HG03442 (cell line): Measurements from ENCODE around the gene FAT1.

Experiments
- ATAC-seq: cut with Tn5 transposase; IDR thresholded peaks from one replicate; pipeline ENCODE4 v1.9.1; 2021; ENCODE audit warnings: mild to moderate bottlenecking, moderate library complexity; ENCODE audit not compliant: unreplicated experiment

Gene FAT1

DNA sequence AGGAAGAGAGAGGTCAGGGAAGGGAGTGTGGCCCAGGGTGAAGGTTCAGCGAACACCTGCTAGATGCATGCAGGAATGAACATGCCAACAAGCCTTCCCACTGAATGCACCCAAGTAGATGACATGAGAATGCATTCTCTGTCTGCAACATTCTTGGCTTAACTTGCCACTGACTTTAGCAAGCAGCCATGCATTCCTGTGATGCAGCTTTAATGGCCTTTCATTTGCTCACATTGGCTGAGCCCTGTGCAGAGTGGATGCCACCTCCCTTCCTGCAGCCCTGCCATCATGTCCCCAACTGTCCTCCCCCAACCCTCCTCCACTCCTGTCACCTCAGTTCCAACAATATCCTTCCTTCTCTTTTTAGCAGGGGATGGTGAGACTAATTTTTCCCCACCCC is 143.0 kb downstream of the FAT1 start:
- ATAC-seq = no peak

DNA sequence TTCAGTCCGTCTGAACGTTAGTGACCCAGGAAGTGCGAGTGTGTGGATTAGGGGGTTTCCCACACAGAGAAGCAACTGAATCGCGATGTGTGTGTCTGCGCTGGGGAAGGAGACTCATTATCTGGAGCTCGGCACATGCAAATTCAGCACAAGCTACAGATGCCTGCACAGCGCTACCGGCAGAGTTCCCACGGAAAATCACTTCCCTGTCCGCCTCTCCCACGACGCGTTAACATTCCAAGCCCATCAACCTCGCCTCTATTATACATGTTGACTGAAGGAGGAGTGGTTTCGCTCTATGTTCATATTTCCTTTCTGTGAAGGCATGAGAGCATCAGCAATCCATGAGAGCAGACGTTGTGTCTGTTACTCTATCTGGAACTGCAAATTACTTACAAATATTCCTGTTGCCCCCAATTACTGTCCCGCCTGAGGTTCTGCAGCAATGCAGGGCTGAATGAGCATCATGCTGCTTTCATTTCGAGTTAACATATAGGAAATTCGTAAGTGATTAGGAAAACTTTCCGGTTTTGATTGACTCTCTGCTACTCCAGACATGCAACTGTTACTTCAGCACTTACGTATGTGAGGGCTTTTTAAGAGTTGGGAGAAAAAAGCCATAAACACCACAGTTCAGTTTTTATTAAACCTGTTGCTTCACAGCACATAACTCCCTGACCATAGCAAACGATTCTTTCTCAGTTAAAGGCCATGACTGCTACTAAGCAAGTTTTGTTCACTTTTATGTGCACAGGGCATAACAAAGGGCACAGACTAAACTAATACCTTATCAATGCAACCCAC is 153.3 kb downstream of the FAT1 start:
- ATAC-seq = no peak

DNA sequence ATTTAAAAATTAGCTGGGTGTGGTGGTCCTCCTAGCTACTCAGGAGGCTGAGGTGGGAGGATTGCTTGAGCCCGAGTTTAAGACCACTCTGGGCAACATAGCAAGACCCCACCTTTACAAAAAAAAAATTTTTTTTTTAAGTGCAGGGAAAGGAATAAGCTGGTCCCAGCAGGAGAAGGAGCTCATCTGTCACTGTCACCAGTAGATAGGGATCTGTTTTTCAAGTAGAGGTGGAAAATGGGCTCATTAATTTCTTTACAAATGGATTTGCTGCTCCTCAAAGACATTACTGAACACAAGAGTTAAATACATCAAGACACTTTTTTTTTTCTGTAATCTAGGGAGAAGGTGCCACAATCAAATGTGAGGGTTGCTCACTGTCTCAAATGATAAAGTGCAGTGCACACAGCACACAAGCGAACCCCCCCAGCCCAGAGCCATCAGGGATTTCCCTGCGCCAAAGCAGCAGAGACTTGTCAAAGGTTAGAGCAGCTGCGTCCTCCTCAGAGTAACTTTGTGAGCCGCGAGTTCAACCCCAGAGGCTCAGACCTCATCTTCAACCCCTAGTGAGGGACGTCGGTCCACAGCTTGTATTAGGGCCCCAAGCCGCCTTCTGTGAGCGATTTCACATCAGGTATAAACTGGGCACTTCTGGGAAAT is 154.0 kb downstream of the FAT1 start:
- no peak for ATAC-seq

DNA sequence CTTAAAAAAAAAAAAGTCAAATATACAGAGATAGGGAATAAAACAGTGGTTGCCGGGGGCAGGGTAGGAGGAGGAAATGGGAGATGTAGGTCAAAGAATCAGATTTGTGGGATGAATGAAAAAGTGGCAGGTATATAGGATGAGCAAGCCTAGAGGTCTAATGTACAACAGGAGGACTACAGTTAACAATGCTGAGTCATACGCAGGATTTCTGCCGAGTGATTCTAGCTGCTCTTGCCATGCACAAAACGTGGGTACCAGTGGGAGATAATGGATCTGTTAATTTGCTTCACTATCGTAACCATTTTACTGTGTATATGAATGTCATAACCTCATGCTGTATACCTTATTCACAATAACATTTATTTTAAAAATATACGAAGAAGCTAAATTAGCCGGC is 157.6 kb downstream of the FAT1 start:
- ATAC-seq = no peak

DNA sequence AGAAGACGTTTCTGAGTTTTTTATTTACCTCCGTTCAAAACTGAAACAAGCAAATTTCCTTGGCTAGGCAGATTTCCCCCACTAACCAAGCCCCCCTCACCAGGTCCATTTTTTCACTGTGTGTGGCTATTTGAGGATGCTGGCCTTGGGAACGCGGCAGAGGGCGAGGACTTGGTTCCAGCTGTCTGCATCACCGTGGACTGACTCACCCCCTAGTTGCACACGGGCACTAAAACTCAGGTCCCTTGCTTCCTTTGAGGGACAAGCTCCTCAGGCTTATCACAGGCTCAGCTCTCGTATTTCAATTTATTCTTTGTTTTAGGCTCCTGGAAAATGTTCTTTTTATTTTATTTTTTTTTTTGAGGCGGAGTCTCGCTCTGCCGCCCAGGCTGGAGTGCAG is 159.9 kb downstream of the FAT1 start:
- ATAC-seq = no peak

DNA sequence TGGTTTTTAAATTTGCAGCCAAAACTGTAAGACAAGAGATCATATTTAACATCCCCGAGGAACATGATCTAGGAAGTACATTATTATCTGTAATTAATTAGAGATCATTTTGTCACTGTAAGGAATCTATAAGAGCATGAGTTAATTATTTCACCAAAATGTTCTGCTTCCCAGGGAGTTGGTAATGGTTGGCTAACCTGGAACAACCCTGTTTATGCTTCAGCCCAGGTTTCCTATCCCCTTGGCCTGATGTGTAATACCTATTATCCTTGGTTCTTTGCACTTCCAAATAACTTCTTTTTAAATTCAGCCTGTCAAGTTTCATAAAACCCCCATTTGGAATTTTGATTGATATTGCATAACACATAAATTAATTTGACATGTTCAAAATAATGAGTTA is 161.9 kb downstream of the FAT1 start:
- ATAC-seq = no peak

DNA sequence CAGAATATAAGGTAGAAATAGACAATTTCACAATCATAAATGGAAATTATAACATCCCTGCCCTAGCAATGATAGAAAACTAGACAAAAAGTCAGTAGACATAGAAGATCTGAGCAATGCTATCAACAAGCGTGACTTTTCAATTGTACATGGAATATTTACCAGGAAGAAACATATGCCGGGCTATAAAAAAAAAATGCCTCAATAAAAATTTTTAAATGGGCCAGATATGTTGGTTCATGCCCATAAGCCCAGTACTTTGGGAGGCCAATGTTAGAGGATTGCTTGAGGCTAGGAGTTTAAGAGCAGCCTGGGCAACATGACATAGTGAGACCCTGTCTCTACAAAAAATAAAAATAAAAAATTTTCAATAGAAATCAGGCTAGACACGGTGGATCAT is 163.0 kb downstream of the FAT1 start:
- no peak for ATAC-seq

DNA sequence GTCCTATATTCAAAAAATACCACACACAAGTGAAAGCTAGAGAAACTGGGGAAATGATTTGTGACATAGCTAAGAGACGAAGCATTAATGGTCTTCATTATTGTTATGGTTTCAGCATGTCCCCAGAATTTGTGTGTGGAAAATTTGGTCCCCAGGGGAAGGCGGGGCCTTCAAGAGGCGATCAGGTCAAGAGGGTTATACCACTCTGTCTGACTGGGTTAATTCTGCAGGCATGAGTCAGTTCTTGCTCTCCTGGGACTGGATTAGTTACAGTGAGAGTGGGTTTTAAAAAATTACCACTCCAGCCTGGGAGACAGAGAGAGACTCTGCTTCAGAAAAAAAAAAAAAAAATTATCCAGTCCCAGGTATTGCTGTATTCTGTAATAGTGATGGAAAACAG is 166.2 kb downstream of the FAT1 start:
- ATAC-seq = no peak

DNA sequence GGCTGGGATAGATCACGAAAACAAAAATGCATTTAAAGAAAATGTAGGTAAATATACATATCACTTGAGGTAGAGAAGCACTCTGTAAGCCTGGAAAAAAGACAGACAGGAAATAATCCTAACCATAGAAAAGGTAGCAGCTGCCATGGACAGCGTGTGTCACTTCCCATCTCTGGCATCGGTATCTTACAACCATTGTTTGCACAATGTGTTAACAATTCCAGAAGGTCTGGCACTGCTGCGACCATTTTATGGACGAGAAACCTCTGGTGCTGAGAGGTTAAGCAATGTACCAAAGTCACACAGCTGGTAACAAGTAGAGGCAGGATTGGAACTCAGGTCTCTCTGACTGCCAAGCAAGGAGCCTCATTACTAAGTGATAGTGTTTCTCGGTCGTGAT is 166.6 kb downstream of the FAT1 start:
- no peak for ATAC-seq

DNA sequence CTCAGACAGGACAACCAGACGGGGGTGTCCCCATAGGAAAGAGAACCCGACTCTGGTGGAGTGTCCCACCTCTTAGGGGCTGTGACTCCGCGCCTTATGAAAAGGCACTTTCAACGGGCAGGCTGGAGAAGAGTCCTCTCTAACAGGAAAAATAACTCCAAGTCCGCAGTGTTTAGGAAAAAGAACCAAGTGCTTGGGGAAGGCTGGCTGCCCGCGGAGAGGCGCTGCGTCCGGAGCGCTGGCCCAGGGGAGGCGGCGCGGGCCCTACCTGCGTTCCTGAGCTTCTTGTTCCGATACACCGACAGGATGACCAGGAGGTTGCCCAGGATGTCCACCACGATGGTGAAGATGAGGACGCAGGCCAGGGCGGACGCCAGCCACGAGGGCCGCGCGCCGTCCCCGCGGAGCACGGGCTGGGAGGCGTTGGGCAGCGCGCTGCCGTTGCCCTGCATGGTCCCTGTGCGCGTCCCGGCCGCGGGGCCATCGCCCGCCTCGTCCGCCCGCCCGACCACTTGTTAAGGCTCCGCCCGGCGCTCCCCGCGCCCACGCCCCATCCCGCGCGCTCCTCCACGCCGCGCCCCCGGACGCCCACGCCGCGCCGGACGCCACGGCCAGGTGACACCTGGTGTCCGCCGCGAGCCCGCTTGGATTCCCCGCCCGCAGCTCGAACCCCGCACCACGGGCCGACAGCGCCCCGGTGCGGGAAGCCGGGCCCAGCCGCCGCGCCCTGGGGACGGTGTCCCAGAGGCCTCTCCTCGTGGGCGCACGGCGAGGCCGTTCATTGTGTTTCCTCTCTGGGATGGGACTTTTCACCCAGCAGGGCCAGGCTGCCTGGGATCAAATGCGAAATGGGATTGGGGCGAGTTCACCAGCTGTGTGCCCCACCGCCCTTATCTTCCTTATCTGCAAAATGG is 168.5 kb downstream of the FAT1 start, which contains the start of gene MTNR1A:
TSS of gene MTNR1A (minus strand) at position 654 of the 914 bp plus-strand sequence. CDS start at position 452, 202 bp downstream.
- ATAC-seq = no peak

DNA sequence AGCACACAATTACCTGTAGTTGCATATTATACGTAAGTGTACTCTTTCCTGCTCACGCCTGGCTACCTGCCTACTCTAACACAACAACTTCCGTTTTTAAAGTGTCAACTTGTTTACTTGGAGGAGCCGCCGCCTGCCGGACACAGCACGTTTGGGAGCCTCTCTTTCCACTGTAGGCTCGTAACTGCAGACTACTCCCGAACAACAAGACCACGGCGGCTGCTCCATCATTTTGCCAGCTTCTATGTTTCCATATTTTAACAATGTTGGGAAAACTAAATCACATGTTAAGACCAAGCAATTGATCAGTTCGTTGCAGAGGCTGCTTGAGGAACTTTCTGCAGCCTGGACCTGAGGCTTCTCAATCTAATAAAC is 169.1 kb downstream of the FAT1 start:
- no peak for ATAC-seq

DNA sequence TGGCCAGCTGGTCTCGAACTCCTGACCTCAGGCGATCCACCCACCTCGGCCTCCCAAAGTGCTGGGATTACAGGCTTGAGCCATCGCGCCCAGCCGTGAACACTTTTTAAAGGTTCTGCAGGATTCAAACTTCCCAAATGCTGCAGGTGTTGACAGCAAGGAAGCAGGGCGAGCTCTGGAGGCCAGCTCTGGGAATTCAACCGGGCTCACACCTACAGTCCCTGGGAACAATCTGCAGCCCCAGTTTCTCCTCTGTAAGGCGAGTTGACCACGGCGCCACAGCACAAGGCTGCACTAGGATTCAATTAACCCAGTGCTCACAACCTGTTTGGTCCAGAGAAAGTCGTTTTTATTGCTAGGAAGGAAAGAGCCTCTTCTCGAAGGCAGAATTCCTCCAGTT is 169.9 kb downstream of the FAT1 start:
- ATAC-seq = no peak

DNA sequence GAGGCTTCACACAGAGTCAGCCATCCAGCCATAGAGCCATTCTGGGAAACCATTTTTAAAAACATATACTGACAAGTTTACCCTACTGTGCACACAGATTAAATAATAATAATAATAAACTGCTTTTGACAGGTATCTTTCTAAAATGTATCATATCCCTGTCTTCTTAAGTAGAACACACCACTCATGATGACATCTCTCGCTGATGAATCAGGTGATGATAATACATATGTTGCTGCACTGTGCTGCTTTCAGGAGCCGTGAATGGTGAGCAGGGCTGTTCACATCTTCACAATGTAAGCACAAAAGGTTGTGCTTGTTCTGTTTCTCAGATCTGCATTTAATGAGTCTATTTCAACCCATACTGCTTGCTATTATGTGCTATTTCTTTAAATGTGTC is 171.8 kb downstream of the FAT1 start:
- no peak for ATAC-seq

DNA sequence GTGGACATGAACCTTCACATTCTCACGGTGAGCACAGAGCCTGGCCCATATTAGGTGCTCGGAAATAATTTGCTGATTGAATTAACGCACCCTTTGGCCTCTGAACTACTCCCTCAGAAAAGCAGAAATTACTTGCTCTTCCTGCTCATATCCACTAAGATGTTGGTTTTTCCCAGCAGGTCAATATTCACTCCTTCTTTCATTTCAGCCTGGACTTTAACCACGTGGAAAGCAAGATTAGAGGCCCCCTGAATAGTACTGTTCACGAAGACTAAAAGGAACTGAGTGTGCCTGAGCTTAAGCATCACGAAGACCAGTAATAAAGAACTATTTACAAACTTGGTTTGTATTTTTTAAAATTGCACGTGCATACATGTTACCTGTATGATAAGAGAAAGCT is 178.2 kb downstream of the FAT1 start:
- ATAC-seq = no peak

DNA sequence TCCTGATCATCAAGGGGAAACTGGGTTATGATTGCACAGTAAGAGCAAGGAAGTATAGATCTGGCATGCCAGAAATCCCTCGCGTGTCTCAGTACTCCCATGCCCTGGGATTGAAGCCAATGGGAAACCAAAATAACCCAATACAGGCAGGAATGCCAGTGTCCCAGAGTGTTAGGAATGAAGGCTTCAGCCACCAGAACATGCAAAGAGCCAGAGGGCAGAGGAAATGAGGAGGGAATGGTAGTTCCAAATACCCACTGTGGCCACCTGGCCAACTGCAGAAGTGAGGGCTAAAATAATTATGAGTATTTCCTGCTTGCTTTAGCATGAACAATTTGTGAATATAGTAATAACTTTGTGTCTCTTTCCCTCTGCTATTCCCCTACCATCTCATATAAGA is 180.4 kb downstream of the FAT1 start:
- no peak for ATAC-seq

DNA sequence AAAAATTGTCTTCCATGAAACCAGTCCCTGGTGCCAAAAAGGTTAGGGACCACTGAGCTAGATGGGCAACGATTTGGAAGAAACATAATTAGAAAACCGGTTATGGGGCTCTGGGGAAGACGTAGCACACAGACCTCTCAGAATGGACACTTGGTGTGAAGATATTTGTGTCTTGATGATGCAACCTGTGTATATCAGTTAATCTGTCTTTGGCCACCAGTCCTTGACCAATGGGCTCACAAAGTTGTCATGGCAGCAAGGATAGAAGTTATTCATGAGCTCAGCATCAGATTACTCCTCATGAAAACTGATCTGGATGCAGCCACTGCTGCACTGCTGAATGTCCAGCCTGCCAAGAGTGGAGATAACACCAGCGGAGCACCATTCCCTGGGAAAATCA is 181.9 kb downstream of the FAT1 start:
- ATAC-seq = no peak

DNA sequence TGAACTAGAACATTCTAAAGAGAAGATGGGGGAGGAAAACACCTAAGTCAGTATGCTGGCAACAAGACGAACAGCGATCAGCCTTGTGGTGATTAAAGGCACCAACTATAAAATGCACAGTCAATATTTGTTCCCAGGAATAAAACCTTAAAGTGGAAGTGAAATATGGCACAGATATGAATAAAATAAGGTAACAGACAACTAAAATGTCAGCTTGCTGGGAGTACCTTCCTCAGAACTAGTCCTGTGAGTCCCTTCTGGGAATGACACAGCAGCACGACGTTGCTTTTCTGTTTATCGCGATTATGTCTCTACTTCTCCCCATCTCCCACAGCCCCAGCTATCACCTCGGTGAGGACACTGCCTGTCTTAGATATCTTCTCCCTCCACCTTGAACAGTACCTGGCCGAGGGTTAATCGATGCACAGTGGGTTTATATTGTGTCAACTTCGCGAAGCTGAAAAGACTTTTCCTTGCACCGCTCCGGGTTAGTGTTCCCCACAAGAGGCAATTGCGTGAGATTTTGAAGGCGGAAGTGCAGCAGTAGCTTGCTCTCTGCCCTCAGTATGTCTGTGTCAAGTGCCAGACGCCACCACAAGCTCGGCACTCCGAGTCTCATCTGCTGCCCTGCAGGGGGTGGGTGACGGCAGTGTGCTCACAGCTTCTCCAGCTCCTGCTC is 185.7 kb downstream of the FAT1 start:
- ATAC-seq = no peak
